Uterus (tissue), 2 donors: ENCODE data around the gene DBNDD1.

ENCODE experiments used
- POLR2A ChIP-seq, 2 donors: fragments of 450-650 bp; IDR thresholded peaks; one replicate each; pipeline ENCODE4 v1.6.1; 2016; ENCODE audit warnings: antibody characterized with exemption in 2 of 2, mild to moderate bottlenecking in 1 of 2, moderate library complexity in 1 of 2
- TF ChIP-seq, protein P1 (sequence below), 4 experiments: fragments of 200-600 bp in 2 of 4; fragments of 450-650 bp in 2 of 4; sonication (generic) in 2 of 4; IDR thresholded peaks; one replicate each; pipeline ENCODE4 v1.5.1; 2016 to 2019; ENCODE audit warnings: antibody characterized with exemption in 4 of 4, mild to moderate bottlenecking in 2 of 4, moderate library complexity in 1 of 4

DNA sequence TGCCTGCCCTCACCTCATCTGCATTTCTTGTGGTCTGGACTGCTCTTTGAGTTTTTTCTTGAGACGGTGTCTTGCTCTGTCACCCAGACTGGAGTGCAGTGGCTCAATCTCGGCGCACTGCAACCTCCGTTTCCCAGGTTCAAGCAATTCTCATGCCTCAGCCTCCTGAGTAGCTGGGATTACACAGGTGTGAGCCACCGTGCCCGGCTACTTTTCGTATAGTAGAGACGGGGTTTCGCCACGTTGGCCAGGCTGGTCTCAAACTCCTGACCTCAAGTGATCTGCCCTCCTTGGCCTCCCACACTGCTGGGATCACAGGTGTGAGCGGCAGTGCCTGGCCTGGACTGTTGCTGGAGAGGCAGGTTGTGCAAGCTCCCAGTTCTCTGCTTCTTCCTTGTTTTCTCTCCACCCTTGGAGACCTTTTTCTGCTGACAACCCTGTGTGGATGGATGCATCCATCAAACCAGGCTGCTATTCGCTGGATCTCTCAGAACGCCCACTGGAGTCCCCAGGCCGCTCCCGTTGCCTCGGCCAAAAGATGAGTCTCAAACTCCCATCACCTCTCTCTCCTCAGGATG, 22.7 kb upstream of the DBNDD1 start:
- TF ChIP-seq, protein P1, sequence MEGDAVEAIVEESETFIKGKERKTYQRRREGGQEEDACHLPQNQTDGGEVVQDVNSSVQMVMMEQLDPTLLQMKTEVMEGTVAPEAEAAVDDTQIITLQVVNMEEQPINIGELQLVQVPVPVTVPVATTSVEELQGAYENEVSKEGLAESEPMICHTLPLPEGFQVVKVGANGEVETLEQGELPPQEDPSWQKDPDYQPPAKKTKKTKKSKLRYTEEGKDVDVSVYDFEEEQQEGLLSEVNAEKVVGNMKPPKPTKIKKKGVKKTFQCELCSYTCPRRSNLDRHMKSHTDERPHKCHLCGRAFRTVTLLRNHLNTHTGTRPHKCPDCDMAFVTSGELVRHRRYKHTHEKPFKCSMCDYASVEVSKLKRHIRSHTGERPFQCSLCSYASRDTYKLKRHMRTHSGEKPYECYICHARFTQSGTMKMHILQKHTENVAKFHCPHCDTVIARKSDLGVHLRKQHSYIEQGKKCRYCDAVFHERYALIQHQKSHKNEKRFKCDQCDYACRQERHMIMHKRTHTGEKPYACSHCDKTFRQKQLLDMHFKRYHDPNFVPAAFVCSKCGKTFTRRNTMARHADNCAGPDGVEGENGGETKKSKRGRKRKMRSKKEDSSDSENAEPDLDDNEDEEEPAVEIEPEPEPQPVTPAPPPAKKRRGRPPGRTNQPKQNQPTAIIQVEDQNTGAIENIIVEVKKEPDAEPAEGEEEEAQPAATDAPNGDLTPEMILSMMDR (IDR thresholded peaks at IDR 0.05), result no peak
- no peak for TF ChIP-seq POLR2A (IDR thresholded peaks at IDR 0.05)
